Iris pigment epithelial cell (primary cell): ENCODE data around the gene RHO.

Experiments used
- DNase-seq: peaks from one replicate; pipeline ENCODE4 v3.0.0-alpha.2; 2011; ENCODE audit warnings: low read depth

The RHO gene

GRCh38 chr3:129577366-129577765 lies 48.9 kb downstream of the RHO start:
- no peak for DNase-seq

GRCh38 chr3:129577925-129578786 lies 49.7 kb downstream of the RHO start:
- no peak for DNase-seq

GRCh38 chr3:129579991-129580390 lies 51.6 kb downstream of the RHO start:
- no peak for DNase-seq

GRCh38 chr3:129581623-129582022 lies 53.2 kb downstream of the RHO start:
- no peak for DNase-seq

- DNase-seq, result no peak
Measured at GRCh38 chr3:129582799-129583198, 54.4 kb downstream of the RHO start.

- DNase-seq, result no peak
Measured at GRCh38 chr3:129583289-129583688, 54.9 kb downstream of the RHO start.

GRCh38 chr3:129584631-129585030 lies 56.2 kb downstream of the RHO start:
- no peak for DNase-seq
